Activated CD4-positive, alpha-beta T cell treated with anti-CD3 and anti-CD28 coated beads, Interleukin-2, amount 50 U/mL, for 16 hours (primary cell): ENCODE measurements around the gene ZNF771.
"Not testable (repeated sequence)": the region's sequence is repeated elsewhere in the genome, so short reads cannot be mapped to it uniquely, and the experiment has no call there.

Experiments used
- DNase-seq: peaks from one replicate; pipeline ENCODE4 v3.0.0-alpha.2; 2020

Gene ZNF771

GRCh38 chr16:30438835-30439234 lies 31.4 kb downstream of the ZNF771 start:
- DNase-seq, result no peak

- no peak for DNase-seq
Observed at GRCh38 chr16:30439720-30440348, 32.4 kb downstream of the ZNF771 start.

- DNase-seq, result no peak
Observed at GRCh38 chr16:30443631-30444030, 36.2 kb downstream of the ZNF771 start.

- no peak for DNase-seq
Observed at GRCh38 chr16:30444231-30445148, 37.1 kb downstream of the ZNF771 start.

- DNase-seq, result no peak
Observed at GRCh38 chr16:30445149-30445407, 37.7 kb downstream of the ZNF771 start.

- DNase-seq, result peak; percentile 99
Observed at GRCh38 chr16:30445408-30446202, 38.2 kb downstream of the ZNF771 start, which contains the start of gene SEPHS2. SEPHS2 (minus strand) TSS chr16:30445874; CDS start chr16:30445727, 147 bp downstream.

- no peak for DNase-seq
Observed at GRCh38 chr16:30446203-30446595, 38.8 kb downstream of the ZNF771 start.

GRCh38 chr16:30447512-30448226 lies 40.3 kb downstream of the ZNF771 start:
- DNase-seq, result no peak

- no peak for DNase-seq
Observed at GRCh38 chr16:30449116-30449435, 41.7 kb downstream of the ZNF771 start.

GRCh38 chr16:30452709-30453580 lies 45.5 kb downstream of the ZNF771 start:
- not testable (repeated sequence) for DNase-seq

GRCh38 chr16:30456302-30456701 lies 48.9 kb downstream of the ZNF771 start:
- DNase-seq, result no peak

- no peak for DNase-seq
Observed at GRCh38 chr16:30457256-30457655, 49.9 kb downstream of the ZNF771 start.

- DNase-seq, result no peak
Observed at GRCh38 chr16:30457743-30458560, 50.5 kb downstream of the ZNF771 start.

- peak; percentile 97 for DNase-seq
Observed at GRCh38 chr16:30458561-30459394, 51.4 kb downstream of the ZNF771 start.

GRCh38 chr16:30459456-30459855 lies 52.0 kb downstream of the ZNF771 start:
- no peak for DNase-seq

GRCh38 chr16:30461426-30461825 lies 54.0 kb downstream of the ZNF771 start:
- DNase-seq, result not testable (repeated sequence)

GRCh38 chr16:30464078-30464477 lies 56.7 kb downstream of the ZNF771 start:
- DNase-seq, result no peak
